Fibroblast of lung (primary cell): Measurements from ENCODE around the gene DLG2.

Experiments used
- CTCF ChIP-seq, 2 donors: IDR thresholded peaks in 1 of 2; conservative IDR thresholded peaks in 1 of 2; 1 replicate in 1 of 2; 2 replicates in 1 of 2; pipeline ENCODE4 v1.5.1; 2011 to 2012; ENCODE audit warnings: low read length in 2 of 2, control low read depth in 1 of 2, inconsistent platforms in 1 of 2, low read depth in 1 of 2, mild to moderate bottlenecking in 1 of 2
- EZH2 ChIP-seq: IDR thresholded peaks from 2 replicates; pipeline ENCODE4 v1.5.1; 2012; ENCODE audit warnings: low read length, control low read depth, mild to moderate bottlenecking; ENCODE audit errors: missing control alignments

- TF ChIP-seq EZH2 (no peak), CTCF (conservative IDR thresholded peaks at IDR 0.05 in 1 of 2, IDR thresholded peaks at IDR 0.05 in 1 of 2; ENCODE audit: low read depth in 1 of 2, low read length in 2 of 2) (no peak)
These were observed 101.5 kb downstream of the DLG2 start for GRCh38 chr11:85525686-85526085.
